HPDE6-E6E7 (cell line): ENCODE data around the gene XPOT.
"Not testable (repeated sequence)": the region's sequence is repeated elsewhere in the genome, so short reads cannot be mapped to it uniquely, and the experiment has no call there.

ENCODE experiments used
- DNase-seq: peaks from one replicate; pipeline ENCODE4 v3.0.0; 2011; ENCODE audit warnings: missing footprints; ENCODE audit errors: extremely low spot score

The XPOT gene

GRCh38 chr12:64403707-64404469, at the start of gene XPOT:
Gene XPOT, plus strand, starts transcription at chr12:64404392. Its CDS starts 5,644 bp downstream, at chr12:64410036.
- peak; percentile 95 for DNase-seq

- not testable (repeated sequence) for DNase-seq
Observed at GRCh38 chr12:64356209-64356608, 48.0 kb upstream of the XPOT start.

- DNase-seq, result not testable (repeated sequence)
Observed at GRCh38 chr12:64361173-64361572, 43.0 kb upstream of the XPOT start.

- DNase-seq, result no peak
Observed at GRCh38 chr12:64362721-64363305, 41.4 kb upstream of the XPOT start.

- DNase-seq, result no peak
Observed at GRCh38 chr12:64383675-64384074, 20.5 kb upstream of the XPOT start.

- no peak for DNase-seq
Observed at GRCh38 chr12:64385019-64385418, 19.2 kb upstream of the XPOT start.

- DNase-seq, result no peak
Observed at GRCh38 chr12:64385468-64385867, 18.7 kb upstream of the XPOT start.

- no peak for DNase-seq
Observed at GRCh38 chr12:64387197-64387816, 16.9 kb upstream of the XPOT start.

GRCh38 chr12:64389154-64389553, 15.0 kb upstream of the XPOT start:
- DNase-seq, result no peak

GRCh38 chr12:64390275-64390851, 13.8 kb upstream of the XPOT start, which contains the start of gene C12orf56:
Gene C12orf56, minus strand, starts transcription at chr12:64390758. Its CDS starts 193 bp downstream, at chr12:64390565.
- no peak for DNase-seq

GRCh38 chr12:64392221-64392620, 12.0 kb upstream of the XPOT start:
- DNase-seq, result no peak

- DNase-seq, result no peak
Observed at GRCh38 chr12:64395739-64396138, 8.5 kb upstream of the XPOT start.

- DNase-seq, result no peak
Observed at GRCh38 chr12:64400041-64400440, 4.2 kb upstream of the XPOT start.

GRCh38 chr12:64402181-64402580, 2.0 kb upstream of the XPOT start:
- DNase-seq, result no peak

GRCh38 chr12:64404470-64405256, 471 bp downstream of the XPOT start:
- peak; percentile 23 for DNase-seq

- no peak for DNase-seq
Observed at GRCh38 chr12:64407342-64408223, 3.4 kb downstream of the XPOT start.

GRCh38 chr12:64411427-64411826, 7.2 kb downstream of the XPOT start:
- no peak for DNase-seq

GRCh38 chr12:64412459-64412858, 8.3 kb downstream of the XPOT start:
- no peak for DNase-seq

- DNase-seq, result no peak
Observed at GRCh38 chr12:64413884-64414283, 9.7 kb downstream of the XPOT start.

GRCh38 chr12:64418209-64418608, 14.0 kb downstream of the XPOT start:
- DNase-seq, result no peak

GRCh38 chr12:64419696-64420095, 15.5 kb downstream of the XPOT start:
- DNase-seq, result no peak
